Right lobe of liver (tissue), 6 donors: ENCODE measurements around the gene ELOVL6. TPM values are rescaled to one million over a fixed set of nuclear protein-coding genes. Genes with fewer than 3 reads are reported as not detected.
A peak's percentile ranks its signal among the peaks of the same experiment; 100 is the strongest.
"Not testable (repeated sequence)": the region's sequence is repeated elsewhere in the genome, so short reads cannot be mapped to it uniquely, and the experiment has no call there.

Source experiments
- ATAC-seq, 4 donors: fragments of 200-7000 bp; cut with Tn5 transposase; one replicate each; pipeline ENCODE4 v1.9.1; 2020; ENCODE audit warnings: mild to moderate bottlenecking in 4 of 4, moderate library complexity in 4 of 4
- DNase-seq, 3 donors: peaks; one replicate each; pipeline ENCODE4 v3.0.0-alpha.2; 2020
- H3K27ac ChIP-seq, 3 donors: fragments of 200-600 bp; one replicate each; pipeline ENCODE4 v1.8.0; 2022
- H3K27me3 ChIP-seq, 2 donors: fragments of 200-600 bp; one replicate each; pipeline ENCODE4 v1.8.0; 2022
- H3K36me3 ChIP-seq, 4 donors: fragments of 200-600 bp; sonication (generic) in 1 of 4; one replicate each; pipeline versions ENCODE4 v1.5.1 to v1.8.0; 2017 to 2022; ENCODE audit warnings: control low read depth in 1 of 4
- H3K4me1 ChIP-seq, 4 donors: fragments of 200-600 bp; sonication (generic) in 1 of 4; one replicate each; pipeline versions ENCODE4 v1.5.1 to v1.8.0; 2017 to 2022; ENCODE audit warnings: control low read depth in 1 of 4
- H3K4me3 ChIP-seq, 3 donors: fragments of 200-600 bp; one replicate each; pipeline ENCODE4 v1.8.0; 2022
- H3K9me3 ChIP-seq, 4 donors: fragments of 200-600 bp; sonication (generic) in 1 of 4; one replicate each; pipeline versions ENCODE4 v1.5.1 to v1.8.0; 2017 to 2022; ENCODE audit warnings: control low read depth in 1 of 4
- CTCF ChIP-seq, 4 donors: fragments of 200-600 bp in 3 of 4; fragments of 450-650 bp in 1 of 4; IDR thresholded peaks; one replicate each; pipeline versions ENCODE4 v1.5.1 to v1.8.0; 2016 to 2022; ENCODE audit warnings: antibody characterized with exemption in 4 of 4, mild to moderate bottlenecking in 2 of 4
- POLR2A ChIP-seq: fragments of 450-650 bp; IDR thresholded peaks from one replicate; pipeline ENCODE4 v1.6.1; 2017; ENCODE audit warnings: antibody characterized with exemption, mild to moderate bottlenecking
- WGBS: methylation state at CpG from one replicate; pipeline ENCODE4 v1.1.6; 2018; ENCODE audit warnings: low coverage, low lambda C conversion rate; ENCODE audit not compliant: insufficient coverage; ENCODE audit errors: missing lambda C conversion rate; 5-methylcytosine and 5-hydroxymethylcytosine counted together
- intact Hi-C, 2 donors: fragments of 100-400 bp; cut with DNase I; formaldehyde crosslinking; loops; one replicate each; pipeline versions ENCODE4 v1.11.2 to v1.14.1; 2022
- total RNA-seq, 6 experiments: library from RNA; depleted of rRNA in 2 of 6; stranded (reverse); fragments of >200 nt in 2 of 6; fragmentation: NEBNext Ultra II Directional in 3 of 6; extraction: Animal tissue kit (Norgen Biotek cat#: 25700) in 3 of 6; gene quantifications; one replicate each; pipeline versions ENCODE4 v1.1.0 to v1.2.4, GENCODE V29; 2016 to 2023
- donor health status: DM: no; HTN: yes; CAD: no.
- donor health status: DM: no; HTN: no; CAD: no.
- donor health status: DM: no; HTN: no; CAD: no.
- donor health status: DM: no; HTN: yes; CAD: no.
- donor health status: DM: no; HTN: yes; CAD: no.

ELOVL6 gene
- total RNA-seq, 6 experiments from 2014 or later, result 21.5 to 94.8 (median 31.2) TPM

GRCh38 chr4:110088670-110089069, 109.7 kb downstream of the ELOVL6 start:
- DNase-seq, result no peak
- no peaks in the 10 kb centered on the region for H3K27me3 ChIP-seq
- H3K9me3 ChIP-seq, result no peaks in the 10 kb centered on the region
- ATAC-seq, result no peak
- no peak overlapping the region for H3K4me3 ChIP-seq
- H3K36me3 ChIP-seq, result no peaks in the 10 kb centered on the region
- 72% methylated on average over 4 of the region's 4 CpGs for WGBS
- intact Hi-C loops, result no loop called here
- TF ChIP-seq POLR2A, result no peak
- TF ChIP-seq CTCF (IDR thresholded peaks at IDR 0.05), result no peak
- peaks cover 0 to 5% (median 0%) of the 10 kb centered on the region in 4 donors for H3K4me1 ChIP-seq
- no peak overlapping the region for H3K27ac ChIP-seq

GRCh38 chr4:110087070-110087708, 111.2 kb downstream of the ELOVL6 start:
- WGBS, result 73% methylated on average over 4 of the region's 4 CpGs

GRCh38 chr4:110085131-110085530, 113.3 kb downstream of the ELOVL6 start:
- Histone ChIP-seq H3K4me1 (peaks cover 0 to 5% (median 0%) of the 10 kb centered on the region in 4 donors), H3K27me3 (no peaks in the 10 kb centered on the region), H3K27ac (no peak overlapping the region), H3K4me3 (no peak overlapping the region), H3K9me3 (no peaks in the 10 kb centered on the region), H3K36me3 (no peaks in the 10 kb centered on the region)
- peak in 1 of 3 donors; percentile 26 for DNase-seq
- 38% methylated on average over 1 of the region's 1 CpG for WGBS
- no peak for TF ChIP-seq POLR2A
- TF ChIP-seq CTCF (IDR thresholded peaks at IDR 0.05), result no peak
- ATAC-seq, result peak; percentile 71 to 84 (median 80)
- intact Hi-C loops, result no loop called here

More at GRCh38 chr4:110087070-110087708, 111.2 kb downstream of the ELOVL6 start:
- Histone ChIP-seq H3K4me1 (peaks cover 0 to 5% (median 0%) of the 10 kb centered on the region in 4 donors), H3K36me3 (no peaks in the 10 kb centered on the region), H3K27me3 (no peaks in the 10 kb centered on the region), H3K9me3 (no peaks in the 10 kb centered on the region), H3K4me3 (no peak overlapping the region), H3K27ac (no peak overlapping the region)
- intact Hi-C loops, result no loop called here
- no peak for DNase-seq
- peak in 1 of 4 donors; percentile 43 for ATAC-seq
- no peak for TF ChIP-seq CTCF (IDR thresholded peaks at IDR 0.05)
- no peak for TF ChIP-seq POLR2A

GRCh38 chr4:110084154-110084553, 114.3 kb downstream of the ELOVL6 start:
- WGBS, result 40% methylated on average over 2 of the region's 3 CpGs
- no peak overlapping the region for H3K27ac ChIP-seq

GRCh38 chr4:110078148-110078547, 120.3 kb downstream of the ELOVL6 start:
- H3K27me3 ChIP-seq, H3K27ac ChIP-seq, intact Hi-C loops, H3K4me1 ChIP-seq, ATAC-seq, DNase-seq, H3K9me3 ChIP-seq, H3K4me3 ChIP-seq, H3K36me3 ChIP-seq: not testable (repeated sequence)
- 72% methylated on average over 2 of the region's 2 CpGs for WGBS

More at GRCh38 chr4:110084154-110084553, 114.3 kb downstream of the ELOVL6 start:
- DNase-seq, result no peak
- H3K4me1 ChIP-seq, result peaks cover 0 to 5% (median 0%) of the 10 kb centered on the region in 4 donors
- no peak for ATAC-seq
- intact Hi-C loops, result no loop called here
- H3K9me3 ChIP-seq, result no peaks in the 10 kb centered on the region
- no peak overlapping the region for H3K4me3 ChIP-seq
- no peak for TF ChIP-seq CTCF (IDR thresholded peaks at IDR 0.05)
- no peak for TF ChIP-seq POLR2A
- H3K36me3 ChIP-seq, result no peaks in the 10 kb centered on the region
- H3K27me3 ChIP-seq, result no peaks in the 10 kb centered on the region

GRCh38 chr4:110076828-110077227, 121.6 kb downstream of the ELOVL6 start:
- H3K36me3 ChIP-seq, H3K27ac ChIP-seq, DNase-seq, H3K4me3 ChIP-seq, intact Hi-C loops, H3K27me3 ChIP-seq, H3K9me3 ChIP-seq, ATAC-seq: not testable (repeated sequence)
- peaks cover 0 to 14% (median 5%) of the 10 kb centered on the region in 4 donors for H3K4me1 ChIP-seq
- whole genome bisulfite sequencing, result 60% methylated on average over 2 of the region's 11 CpGs
